ENCODE measurements around the gene ZNF362.

The ZNF362 gene

DNA sequence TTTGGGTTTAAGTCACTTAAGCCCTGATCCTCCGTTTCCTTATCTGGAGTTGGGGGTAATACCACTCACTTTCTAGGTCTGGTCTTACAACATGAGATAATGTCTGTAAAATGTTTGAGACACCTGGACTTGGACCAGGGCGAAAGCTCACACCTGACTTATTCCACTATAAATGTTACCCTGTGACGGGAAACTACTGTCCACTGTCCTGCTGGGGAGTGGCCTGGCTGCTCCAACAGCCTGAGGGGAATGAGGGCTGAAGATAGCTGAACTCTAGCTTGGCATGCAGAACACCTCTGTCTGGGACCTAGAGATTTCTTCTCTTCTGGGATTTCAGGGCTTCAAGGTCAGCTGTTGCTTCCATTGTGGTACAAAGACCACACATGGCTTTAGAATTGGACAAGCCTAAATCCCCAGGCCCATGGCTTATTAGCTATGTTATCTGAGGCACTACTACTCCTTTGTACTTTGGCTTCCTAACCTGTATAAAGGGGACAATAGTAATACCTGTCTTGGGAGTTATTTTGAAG is 74.1 kb downstream of the ZNF362 start:
- no peak for DNase-seq

- no peak for DNase-seq
Measured at GRCh38 chr1:33330906-33331305, 74.6 kb downstream of the ZNF362 start.

DNA sequence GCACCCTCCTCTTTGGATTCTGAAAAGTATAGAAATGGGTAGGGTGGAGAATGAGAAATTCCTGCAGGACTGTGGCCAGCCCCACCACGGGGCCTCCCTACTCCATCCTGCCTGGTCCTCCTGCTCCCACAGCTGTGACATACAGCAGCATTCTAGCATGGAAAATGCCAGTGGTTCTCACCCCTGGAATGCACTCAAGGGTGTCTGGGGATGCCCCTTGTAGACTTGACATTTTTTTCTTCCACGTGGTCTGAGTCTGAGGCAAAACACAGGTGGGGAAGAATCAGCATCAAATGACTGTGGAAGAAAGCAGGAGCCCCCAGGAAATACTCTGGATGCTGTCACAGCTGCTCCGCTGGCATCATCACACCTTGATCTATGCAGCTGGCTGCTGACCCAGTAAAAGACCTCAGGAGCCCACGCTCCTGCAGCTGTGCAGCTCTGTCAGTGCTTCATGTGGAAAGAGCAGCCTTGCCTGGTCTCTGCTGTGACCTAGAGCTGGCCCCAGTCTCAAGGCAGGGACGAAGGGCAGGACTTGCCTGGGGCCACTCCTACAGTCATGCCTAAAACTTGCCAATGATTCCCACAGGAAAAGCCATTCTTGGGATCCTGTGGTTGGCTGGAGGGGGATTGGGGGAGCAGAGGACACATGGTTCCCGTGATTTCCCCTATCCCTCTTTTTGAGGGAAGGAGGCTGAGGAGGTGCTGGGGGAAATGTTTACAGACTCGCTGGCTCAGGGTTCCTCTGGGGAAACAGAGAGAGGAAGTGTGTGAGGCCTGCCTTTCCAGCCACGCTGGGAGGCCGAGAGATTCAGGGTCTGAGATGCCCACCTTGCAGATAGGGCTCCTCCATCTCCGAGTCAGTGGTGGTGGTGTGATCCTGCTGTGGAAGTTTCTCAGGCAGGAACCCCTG is 75.4 kb downstream of the ZNF362 start:
- DNase-seq: no peak

DNA sequence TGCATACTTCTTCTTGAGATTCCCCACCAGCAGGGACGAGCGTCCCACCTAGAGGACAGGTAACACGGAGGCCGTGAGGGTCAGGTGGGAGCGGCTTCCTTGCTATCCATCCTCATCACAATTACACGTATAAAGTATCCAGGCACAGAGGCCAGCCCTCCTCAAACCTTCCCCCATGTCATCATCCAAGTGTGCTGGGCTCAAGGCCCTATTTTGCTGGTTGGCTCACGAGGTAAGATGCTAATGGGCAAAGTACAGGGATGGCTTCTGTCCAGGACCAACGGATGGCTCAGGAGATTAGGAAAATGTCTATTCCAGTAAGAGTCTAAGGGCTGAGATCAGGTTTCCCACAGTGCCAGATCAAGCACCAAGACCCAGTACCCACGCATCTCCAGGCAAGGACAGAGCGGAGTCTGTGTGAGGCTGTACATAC is 76.1 kb downstream of the ZNF362 start:
- DNase-seq: no peak

- DNase-seq: no peak
Measured at GRCh38 chr1:33332881-33333280, 76.6 kb downstream of the ZNF362 start.

GRCh38 chr1:33334081-33334552 is 77.8 kb downstream of the ZNF362 start:
- no peak for DNase-seq

DNA sequence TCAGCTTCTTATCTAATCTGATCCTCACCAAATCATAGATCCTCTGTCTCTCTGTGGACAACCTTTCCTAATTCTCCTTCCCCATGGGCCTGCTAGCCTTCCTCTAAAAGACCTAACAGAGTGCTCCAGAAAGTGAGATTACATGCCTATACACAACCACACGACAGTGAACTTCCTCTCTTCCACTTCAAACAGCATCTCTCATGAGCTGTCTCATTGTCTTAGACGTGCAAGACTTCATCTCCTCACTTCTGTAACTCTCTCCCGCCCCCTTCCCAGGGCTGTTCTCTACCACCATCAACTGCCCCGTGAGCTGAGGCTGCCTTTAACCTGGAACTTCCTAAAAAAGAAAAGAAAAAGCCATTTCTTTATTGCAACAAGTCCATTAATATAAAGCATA is 78.7 kb downstream of the ZNF362 start:
- DNase-seq: no peak

DNA sequence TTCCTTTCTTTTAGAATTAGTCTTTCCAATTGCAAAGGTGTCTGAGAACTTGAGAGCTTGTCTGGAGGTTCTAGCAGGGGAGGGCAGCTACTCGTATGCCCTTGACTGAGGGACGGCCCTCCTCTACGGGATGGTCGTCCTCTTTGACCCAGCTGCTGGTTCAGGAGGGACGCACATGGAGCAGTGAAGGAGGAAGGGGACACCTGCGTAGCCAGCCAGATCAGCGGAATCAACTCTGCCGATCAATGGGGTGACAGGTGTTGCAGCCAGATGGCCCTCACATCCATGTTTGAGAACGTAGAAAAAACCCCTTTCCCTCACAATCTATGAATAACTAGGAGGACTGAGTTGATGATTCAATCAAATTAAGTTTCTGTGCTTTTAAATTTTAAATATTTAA is 80.3 kb downstream of the ZNF362 start:
- no peak for DNase-seq

- no peak for DNase-seq
Measured at GRCh38 chr1:33337441-33337840, 81.1 kb downstream of the ZNF362 start.

GRCh38 chr1:33338048-33338439 is 81.8 kb downstream of the ZNF362 start:
- peak; percentile 53 for DNase-seq

DNA sequence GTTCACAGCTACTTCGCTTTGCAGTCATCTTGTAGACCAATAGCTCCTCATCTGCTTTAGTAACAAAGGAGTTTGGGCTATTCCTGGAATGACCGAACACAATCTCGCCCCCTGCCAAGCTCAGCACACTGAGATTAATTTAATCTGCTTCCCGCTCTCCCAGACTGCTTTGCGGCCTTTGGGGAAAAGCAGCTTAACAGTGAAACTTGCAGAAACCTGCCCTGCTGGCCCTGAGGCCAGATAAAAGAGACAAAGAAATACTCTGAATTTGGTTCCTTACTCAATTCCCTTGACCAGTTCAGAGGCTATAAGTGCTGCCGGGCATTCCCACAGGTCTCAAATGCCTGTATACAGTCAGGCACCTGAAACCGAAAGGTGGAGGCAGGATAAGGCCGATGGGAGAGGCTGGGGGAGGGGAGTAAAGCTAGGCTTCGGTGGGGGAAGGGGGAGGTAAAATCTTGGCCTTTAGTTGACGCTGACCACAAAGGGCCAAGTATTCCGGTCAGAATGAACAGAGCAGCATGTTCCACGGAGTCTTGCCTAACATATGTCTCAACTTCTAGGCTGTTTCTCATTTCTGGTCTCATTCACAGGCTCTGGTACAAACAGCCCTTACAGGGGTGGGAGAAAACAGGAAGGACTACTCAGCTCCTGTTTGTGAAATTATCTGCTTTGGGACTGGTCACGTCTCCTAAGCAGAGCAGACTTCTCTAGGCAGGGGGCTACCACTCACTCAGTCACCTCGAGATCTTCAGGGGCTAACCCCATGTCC is 82.3 kb downstream of the ZNF362 start:
- DNase-seq: peak; percentile 62

GRCh38 chr1:33339413-33339812 is 83.1 kb downstream of the ZNF362 start:
- DNase-seq: no peak

DNA sequence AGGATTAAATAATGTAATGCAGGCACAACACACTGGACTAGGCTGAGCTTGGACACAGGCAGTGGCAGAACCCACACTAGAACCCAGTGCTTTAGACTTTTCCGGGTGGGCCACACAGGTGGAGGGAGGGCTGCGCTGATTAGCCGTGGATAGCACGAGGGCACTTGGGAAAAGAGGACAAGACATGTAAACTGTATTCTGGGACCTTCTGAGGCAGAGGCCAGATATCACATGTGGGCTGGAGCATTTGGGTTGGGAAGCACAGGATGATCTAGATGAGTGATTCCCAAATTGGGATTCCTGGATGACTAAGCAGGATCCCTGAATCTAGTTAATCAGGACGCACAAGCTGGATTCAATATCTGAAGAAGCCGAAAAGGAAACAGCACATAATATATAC is 84.9 kb downstream of the ZNF362 start:
- DNase-seq: no peak

- DNase-seq: peak; percentile 97
Measured at GRCh38 chr1:33342041-33342723, 85.9 kb downstream of the ZNF362 start.

DNA sequence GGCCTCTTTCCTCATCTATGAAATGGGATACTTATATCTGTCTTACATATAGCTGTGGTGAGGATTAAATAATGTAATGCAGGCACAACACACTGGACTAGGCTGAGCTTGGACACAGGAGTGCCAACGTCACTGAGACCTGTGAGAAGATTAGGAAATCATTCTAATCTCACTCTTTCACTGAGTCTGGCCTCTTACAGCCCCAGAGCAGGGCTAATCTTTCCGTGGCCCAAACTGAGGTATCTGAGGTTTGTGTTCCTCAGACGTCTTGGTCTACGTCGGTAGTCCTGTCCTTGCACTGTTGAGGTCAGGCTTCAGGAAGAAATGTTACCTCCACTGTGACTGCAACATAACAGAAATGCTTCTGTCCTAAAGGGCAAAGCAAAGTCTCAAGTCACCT is 87.2 kb downstream of the ZNF362 start:
- no peak for DNase-seq

- DNase-seq: peak; percentile 26
Measured at GRCh38 chr1:33344896-33345560, 88.7 kb downstream of the ZNF362 start.

GRCh38 chr1:33346533-33346926 is 90.2 kb downstream of the ZNF362 start:
- no peak for DNase-seq

- DNase-seq: peak; percentile 97
Measured at GRCh38 chr1:33346927-33347649, 90.8 kb downstream of the ZNF362 start.

- peak; percentile 31 for DNase-seq
Measured at GRCh38 chr1:33347650-33347992, 91.3 kb downstream of the ZNF362 start.

DNA sequence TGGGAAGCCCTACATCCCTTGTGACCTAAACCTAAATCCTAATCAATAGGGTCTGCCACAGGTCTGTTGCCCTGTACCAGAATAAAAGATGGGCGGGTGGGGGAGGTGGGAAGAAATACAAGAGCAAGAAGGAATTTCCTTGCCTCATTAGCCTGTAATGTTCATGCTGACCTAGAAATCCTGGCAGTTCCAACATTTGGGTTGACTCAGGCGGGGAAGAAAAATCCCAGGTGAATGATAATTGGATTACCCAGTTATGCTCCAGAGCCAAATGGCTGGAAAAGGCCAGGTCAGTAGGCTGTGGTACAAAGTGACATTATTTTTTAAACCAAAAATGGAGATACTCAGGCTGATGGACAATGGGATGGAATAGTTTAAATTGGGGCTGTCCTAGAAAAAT is 91.9 kb downstream of the ZNF362 start:
- peak; percentile 71 for DNase-seq

GRCh38 chr1:33348676-33349080 is 92.4 kb downstream of the ZNF362 start:
- no peak for DNase-seq

Measured in fibroblast of skin of right biceps (primary cell).